PC-3 (cell line): Measurements from ENCODE around the gene TP53I13. TPM values are rescaled to one million over a fixed set of nuclear protein-coding genes. Genes with fewer than 3 reads are reported as not detected.

ENCODE experiments used
- ATAC-seq: fragments of 200-7000 bp; cut with Tn5 transposase; 2 replicates; pipeline ENCODE4 v1.9.1; 2020; ENCODE audit warnings: mild to moderate bottlenecking, moderate library complexity
- BruUV-seq: library from RNA; stranded (reverse); fragments of 400-500 nt; replicated peaks from 2 replicates; lab custom pipeline; 2021; lab: Mats Ljungman, UMichigan
- CTCF ChIA-PET: fragments of 300-600 bp; sonication (Branson Sonifier 250); formaldehyde crosslinking; loops from one replicate; lab custom pipeline; 2022; ENCODE audit warnings: antibody characterized with exemption; lab: Charles Lee
- POLR2A ChIA-PET: fragments of 300-600 bp; sonication (Branson Sonifier 250); formaldehyde crosslinking; loops from one replicate; lab custom pipeline; 2022; ENCODE audit warnings: antibody characterized with exemption; ENCODE audit not compliant: unreplicated experiment; lab: Charles Lee
- DNase-seq: peaks from one replicate; pipeline ENCODE4 v3.0.0-alpha.2; 2015
- H2AFZ ChIP-seq: fragments of 300-600 bp; sonication (generic); 2 replicates; pipeline ENCODE4 v1.6.0; 2016; ENCODE audit warnings: antibody characterized with exemption, low read length
- H3F3A ChIP-seq: fragments of 300-600 bp; sonication (generic); one replicate; pipeline ENCODE4 v1.6.0; 2017; ENCODE audit warnings: antibody characterized with exemption, low read length, control low read depth, mild to moderate bottlenecking; ENCODE audit not compliant: unreplicated experiment
- H3K27ac ChIP-seq: fragments of 300-600 bp; sonication (generic); 2 replicates; pipeline ENCODE4 v1.5.1; 2016; ENCODE audit warnings: mild to moderate bottlenecking, low read length
- H3K27me3 ChIP-seq: fragments of 300-600 bp; sonication (generic); 2 replicates; pipeline ENCODE4 v1.6.1; 2016; ENCODE audit warnings: low read length, mixed read lengths
- H3K36me3 ChIP-seq: fragments of 300-600 bp; sonication (generic); 2 replicates; pipeline ENCODE4 v1.6.1; 2016; ENCODE audit warnings: low read depth, mixed run types, low read length, mixed read lengths
- H3K4me1 ChIP-seq: fragments of 300-600 bp; sonication (generic); 2 replicates; pipeline ENCODE4 v1.5.1; 2016; ENCODE audit warnings: low read length; ENCODE audit not compliant: insufficient read depth
- H3K4me2 ChIP-seq: fragments of 300-600 bp; sonication (generic); 2 replicates; pipeline ENCODE4 v1.6.0; 2016; ENCODE audit warnings: low read length
- H3K4me3 ChIP-seq: fragments of 300-600 bp; sonication (generic); 2 replicates; pipeline ENCODE4 v1.5.1; 2016; ENCODE audit warnings: mild to moderate bottlenecking, low read length, mixed read lengths
- H3K79me2 ChIP-seq: fragments of 300-600 bp; sonication (generic); 2 replicates; pipeline ENCODE4 v1.6.1; 2017; ENCODE audit warnings: low read length, mixed read lengths
- H3K9ac ChIP-seq: fragments of 300-600 bp; sonication (generic); 2 replicates; pipeline ENCODE4 v1.6.0; 2016; ENCODE audit warnings: mild to moderate bottlenecking, low read length
- H3K9me2 ChIP-seq: fragments of 300-600 bp; sonication (generic); replicated peaks from 2 replicates; pipeline ENCODE4 v1.6.1; 2016; ENCODE audit warnings: mixed run types, low read length, mixed read lengths
- H3K9me3 ChIP-seq: fragments of 300-600 bp; sonication (generic); 2 replicates; pipeline ENCODE4 v1.6.1; 2016; ENCODE audit warnings: low read length, mixed read lengths
- H4K20me1 ChIP-seq: fragments of 300-600 bp; sonication (generic); 2 replicates; pipeline ENCODE4 v1.6.1; 2016; ENCODE audit warnings: low read length, mixed read lengths
- EZH2 ChIP-seq: fragments of 300-600 bp; sonication (generic); IDR thresholded peaks from one replicate; pipeline ENCODE4 v1.6.1; 2017; ENCODE audit warnings: antibody characterized with exemption, mild to moderate bottlenecking, low read length; ENCODE audit not compliant: unreplicated experiment
- EZH2phosphoT487 ChIP-seq: fragments of 300-600 bp; sonication (generic); IDR thresholded peaks from 2 replicates; pipeline ENCODE4 v1.6.1; 2018; ENCODE audit warnings: mild to moderate bottlenecking, antibody characterized with exemption, low read length, borderline replicate concordance
- intact Hi-C: fragments of 100-400 bp; cut with micrococcal nuclease; formaldehyde crosslinking; loops from 2 replicates; pipeline ENCODE4 v1.9.0; 2023
- total RNA-seq: library from RNA; depleted of rRNA; stranded (reverse); fragments of >200 nt; gene quantifications from 2 replicates; pipeline ENCODE4 v1.2.3, GENCODE V29; 2014
- TF ChIP-seq, protein P1 (sequence below): fragments of 300-600 bp; sonication (generic); conservative IDR thresholded peaks from 2 replicates; pipeline ENCODE4 v1.5.1; 2017; ENCODE audit warnings: antibody characterized with exemption, low read depth, mild to moderate bottlenecking, low read length

The TP53I13 gene
- total RNA-seq, 1 experiment from 2014 or later, result 45.0 TPM

DNA sequence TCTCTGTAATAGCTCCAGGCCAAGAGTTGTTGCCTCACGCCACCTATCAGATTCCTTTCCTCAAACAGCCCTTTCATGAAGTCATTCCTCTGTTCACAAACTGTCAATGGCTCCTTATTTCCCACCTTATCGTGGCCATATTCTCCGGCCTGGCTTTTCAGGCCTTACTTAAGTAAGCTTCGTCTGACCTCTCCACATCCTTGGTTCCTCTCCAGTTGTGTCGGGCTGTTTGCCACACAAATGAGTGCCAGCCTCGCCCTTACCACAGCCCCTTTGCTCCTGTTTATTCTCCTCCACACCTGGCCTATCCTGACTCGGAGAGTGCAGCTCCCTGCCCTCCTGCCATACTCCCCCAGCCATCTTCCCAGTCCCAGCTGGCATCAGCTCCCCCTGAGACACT lies 2.0 kb downstream of the TP53I13 start:
- Histone ChIP-seq H4K20me1 (no peaks in the 10 kb centered on the region), H3K4me2 (no peak overlapping the region), H3K9me2 (no peaks in the 10 kb centered on the region), H3F3A (no peaks in the 10 kb centered on the region), H3K27me3 (no peaks in the 10 kb centered on the region), H3K9ac (no peak overlapping the region), H3K4me1 (peaks cover 7% of the 10 kb centered on the region; the same call in 1 of the 2 replicates), H3K4me3 (no peak overlapping the region), H3K79me2 (no peaks in the 10 kb centered on the region), H3K9me3 (no peaks in the 10 kb centered on the region), H3K27ac (no peak overlapping the region), H3K36me3 (no peaks in the 10 kb centered on the region), H2AFZ (no peak overlapping the region)
- no peak for ATAC-seq
- DNase-seq, result no peak
- ChIA-PET POLR2A (no interaction called here), CTCF (no interaction called here)
- intact Hi-C loops, result no loop called here
- TSS peak; percentile 20 for BruUV-seq
- TF ChIP-seq EZH2 (no peak), EZH2phosphoT487 (no peak)
- TF ChIP-seq, protein P1, sequence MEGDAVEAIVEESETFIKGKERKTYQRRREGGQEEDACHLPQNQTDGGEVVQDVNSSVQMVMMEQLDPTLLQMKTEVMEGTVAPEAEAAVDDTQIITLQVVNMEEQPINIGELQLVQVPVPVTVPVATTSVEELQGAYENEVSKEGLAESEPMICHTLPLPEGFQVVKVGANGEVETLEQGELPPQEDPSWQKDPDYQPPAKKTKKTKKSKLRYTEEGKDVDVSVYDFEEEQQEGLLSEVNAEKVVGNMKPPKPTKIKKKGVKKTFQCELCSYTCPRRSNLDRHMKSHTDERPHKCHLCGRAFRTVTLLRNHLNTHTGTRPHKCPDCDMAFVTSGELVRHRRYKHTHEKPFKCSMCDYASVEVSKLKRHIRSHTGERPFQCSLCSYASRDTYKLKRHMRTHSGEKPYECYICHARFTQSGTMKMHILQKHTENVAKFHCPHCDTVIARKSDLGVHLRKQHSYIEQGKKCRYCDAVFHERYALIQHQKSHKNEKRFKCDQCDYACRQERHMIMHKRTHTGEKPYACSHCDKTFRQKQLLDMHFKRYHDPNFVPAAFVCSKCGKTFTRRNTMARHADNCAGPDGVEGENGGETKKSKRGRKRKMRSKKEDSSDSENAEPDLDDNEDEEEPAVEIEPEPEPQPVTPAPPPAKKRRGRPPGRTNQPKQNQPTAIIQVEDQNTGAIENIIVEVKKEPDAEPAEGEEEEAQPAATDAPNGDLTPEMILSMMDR, result no peak

DNA sequence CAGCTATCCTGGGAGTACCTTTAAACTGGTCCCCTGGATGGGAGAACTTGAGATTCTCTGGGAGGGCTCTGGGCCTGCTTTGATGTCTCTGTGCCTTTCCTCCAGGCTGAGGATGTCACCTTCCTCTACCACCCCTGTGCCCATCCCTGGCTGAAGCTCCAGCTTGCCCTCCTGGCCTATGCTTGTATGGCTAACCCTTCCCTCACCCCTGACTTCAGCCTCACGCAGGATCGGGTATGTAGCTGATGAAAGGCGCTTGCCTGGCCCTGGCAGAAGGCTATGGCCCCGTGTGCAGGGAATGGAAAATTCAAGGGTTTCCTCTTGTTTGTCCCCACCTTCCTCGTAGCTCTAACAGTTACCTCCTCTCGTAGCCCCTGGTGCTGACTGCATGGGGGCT lies 3.0 kb downstream of the TP53I13 start:
- H3K79me2 ChIP-seq, result no peaks in the 10 kb centered on the region

More for the DNA sequence above, 3.0 kb downstream of the TP53I13 start:
- Histone ChIP-seq H3K36me3 (no peaks in the 10 kb centered on the region), H3K9me3 (no peaks in the 10 kb centered on the region), H3F3A (no peaks in the 10 kb centered on the region), H3K27ac (no peak overlapping the region), H3K9ac (no peak overlapping the region), H3K4me1 (peaks cover 7% of the 10 kb centered on the region; the same call in 1 of the 2 replicates), H3K4me2 (no peak overlapping the region), H3K9me2 (no peaks in the 10 kb centered on the region), H2AFZ (no peak overlapping the region), H3K27me3 (no peaks in the 10 kb centered on the region), H4K20me1 (no peaks in the 10 kb centered on the region), H3K4me3 (no peak overlapping the region)
- intact Hi-C loops, result no loop called here
- ATAC-seq (no peak), DNase-seq (no peak)
- CTCF ChIA-PET, result no interaction called here
- no TSS peak for BruUV-seq
- POLR2A ChIA-PET, result no interaction called here
- TF ChIP-seq EZH2phosphoT487 (no peak), EZH2 (no peak)
- TF ChIP-seq, protein P1, result no peak
